MCF 10A (cell line): Measurements from ENCODE around the gene MORN1. TPM values are rescaled to one million over a fixed set of nuclear protein-coding genes. Genes with fewer than 3 reads are reported as not detected.

ENCODE experiments used
- BruUV-seq: library from RNA; stranded (reverse); fragments of 400-500 nt; replicated peaks from 2 replicates; lab custom pipeline; 2021; lab: Mats Ljungman, UMichigan
- CTCF ChIA-PET: fragments of 300-600 bp; sonication (Branson Sonifier 250); formaldehyde crosslinking; extraction: SDS; loops from one replicate; lab custom pipeline; 2021; ENCODE audit warnings: antibody characterized with exemption, inconsistent platforms; lab: Yijun Ruan, JAX
- POLR2A ChIA-PET: fragments of 300-600, 350-650 bp; sonication (Branson Sonifier 250); formaldehyde crosslinking; extraction: SDS; loops from one replicate; lab custom pipeline; 2020; ENCODE audit warnings: antibody characterized with exemption, inconsistent platforms; lab: Yijun Ruan, JAX
- DNase-seq: peaks from one replicate; pipeline ENCODE4 v3.0.0-alpha.2; 2018; ENCODE audit not compliant: unreplicated experiment
- H3K27ac Mint-ChIP-seq: one replicate; pipeline ENCODE4 v1.8.0; 2022; ENCODE audit warnings: mild to moderate bottlenecking, low read depth, mixed read lengths; ENCODE audit not compliant: unreplicated experiment
- H3K27me3 Mint-ChIP-seq: one replicate; pipeline ENCODE4 v1.8.0; 2022; ENCODE audit warnings: mixed read lengths; ENCODE audit not compliant: insufficient read depth, unreplicated experiment
- H3K36me3 Mint-ChIP-seq: one replicate; pipeline ENCODE4 v1.8.0; 2022; ENCODE audit warnings: mild to moderate bottlenecking, moderate library complexity, mixed read lengths; ENCODE audit not compliant: insufficient read depth, unreplicated experiment
- H3K4me1 Mint-ChIP-seq: one replicate; pipeline ENCODE4 v1.8.0; 2022; ENCODE audit warnings: mixed read lengths; ENCODE audit not compliant: insufficient read depth, unreplicated experiment
- H3K4me3 Mint-ChIP-seq: one replicate; pipeline ENCODE4 v1.8.0; 2022; ENCODE audit warnings: mild to moderate bottlenecking, moderate library complexity, mixed read lengths; ENCODE audit not compliant: unreplicated experiment
- H3K9me3 Mint-ChIP-seq: one replicate; pipeline ENCODE4 v1.8.0; 2022; ENCODE audit warnings: mixed read lengths; ENCODE audit not compliant: unreplicated experiment
- CTCF ChIP-seq: fragments of 200-600 bp; IDR thresholded peaks from one replicate; pipeline ENCODE4 v1.8.0; 2022; ENCODE audit warnings: antibody characterized with exemption, mild to moderate bottlenecking; ENCODE audit not compliant: unreplicated experiment
- intact Hi-C: fragments of 100-400 bp; cut with micrococcal nuclease; formaldehyde crosslinking; loops from 2 replicates; pipeline ENCODE4 v1.14.1; 2022
- total RNA-seq: library from RNA; stranded (reverse); gene quantifications from 2 replicates; pipeline ENCODE4 v1.2.3, GENCODE V29; 2022

Gene MORN1
- total RNA-seq, 1 experiment from 2014 or later = 19.4 TPM

GRCh38 chr1:2400576-2400909 is 9.2 kb upstream of the MORN1 start:
- POLR2A ChIA-PET = interaction anchor here (0.6 to 1.6 kb wide), 2 partner anchors 9 to 267 kb away, joined by 3 to 5 read pairs; partner anchors contain the start of genes MORN1 and RER1
- no peaks in the 10 kb centered on the region for H3K4me1 Mint-ChIP-seq
- peaks cover 89% of the 10 kb centered on the region for H3K36me3 Mint-ChIP-seq
- no TSS peak for BruUV-seq
- no peaks in the 10 kb centered on the region for H3K27me3 Mint-ChIP-seq
- TF ChIP-seq CTCF = no peak
- intact Hi-C loops = no loop called here
- CTCF ChIA-PET = interaction anchor here (0.9 kb wide), 1 partner anchor 206 kb away, joined by 3 read pairs; the partner anchor contains the start of gene FAAP20
- no peak overlapping the region for H3K27ac Mint-ChIP-seq
- DNase-seq = no peak
- H3K4me3 Mint-ChIP-seq = no peak overlapping the region
- H3K9me3 Mint-ChIP-seq = no peaks in the 10 kb centered on the region

GRCh38 chr1:2399890-2400575 is 8.7 kb upstream of the MORN1 start:
- Mint-ChIP-seq H3K9me3 (no peaks in the 10 kb centered on the region), H3K4me3 (no peak overlapping the region), H3K4me1 (no peaks in the 10 kb centered on the region), H3K27me3 (no peaks in the 10 kb centered on the region), H3K36me3 (peaks cover 94% of the 10 kb centered on the region), H3K27ac (no peak overlapping the region)
- BruUV-seq = no TSS peak
- intact Hi-C loops = no loop called here
- ChIA-PET POLR2A (interaction anchor here (1.6 kb wide), 1 partner anchor 8 kb away, joined by 5 read pairs; the partner anchor contains the start of genes MORN1 and RER1), CTCF (interaction anchor here (0.6 to 0.9 kb wide), 3 partner anchors 19 to 205 kb away, joined by 3 read pairs; partner anchors contain the start of gene FAAP20)
- no peak for DNase-seq
- no peak for TF ChIP-seq CTCF

- Mint-ChIP-seq H3K4me1 (peaks cover 3% of the 10 kb centered on the region), H3K36me3 (peaks cover 96% of the 10 kb centered on the region), H3K9me3 (no peaks in the 10 kb centered on the region), H3K27ac (no peak overlapping the region), H3K4me3 (no peak overlapping the region), H3K27me3 (no peaks in the 10 kb centered on the region)
- POLR2A ChIA-PET = interaction anchor here (0.7 kb wide), 1 partner anchor 17 kb away, joined by 3 read pairs; no protein-coding TSS in a partner anchor
- intact Hi-C loops = no loop called here
- no peak for DNase-seq
- CTCF ChIA-PET = no interaction called here
- no TSS peak for BruUV-seq
- TF ChIP-seq CTCF = no peak
These were observed 7.5 kb upstream of the MORN1 start for GRCh38 chr1:2398871-2399270.

GRCh38 chr1:2397007-2397679 is 5.8 kb upstream of the MORN1 start:
- DNase-seq = no peak
- ChIA-PET CTCF (interaction anchor here (1.1 kb wide), 1 partner anchor 202 kb away, joined by 3 read pairs; the partner anchor contains the start of gene FAAP20), POLR2A (interaction anchor here (0.6 to 1.3 kb wide), 2 partner anchors 10 to 1425 kb away, joined by 3 to 5 read pairs; no protein-coding TSS in a partner anchor)
- no peak overlapping the region for H3K27ac Mint-ChIP-seq
- BruUV-seq = no TSS peak
- no peaks in the 10 kb centered on the region for H3K27me3 Mint-ChIP-seq
- H3K9me3 Mint-ChIP-seq = no peaks in the 10 kb centered on the region
- H3K36me3 Mint-ChIP-seq = peaks cover 93% of the 10 kb centered on the region
- TF ChIP-seq CTCF = no peak
- intact Hi-C loops = no loop called here
- no peak overlapping the region for H3K4me3 Mint-ChIP-seq
- peaks cover 18% of the 10 kb centered on the region for H3K4me1 Mint-ChIP-seq
